GM21576 (cell line): ENCODE measurements around the gene NXPH1.

Source experiments
- ATAC-seq: cut with Tn5 transposase; IDR thresholded peaks from one replicate; pipeline ENCODE4 v1.9.1; 2021; ENCODE audit warnings: mild to moderate bottlenecking, moderate library complexity; ENCODE audit not compliant: unreplicated experiment

NXPH1 gene

GRCh38 chr7:8435590-8436545 is 2.5 kb downstream of the NXPH1 start:
- ATAC-seq: no peak

DNA sequence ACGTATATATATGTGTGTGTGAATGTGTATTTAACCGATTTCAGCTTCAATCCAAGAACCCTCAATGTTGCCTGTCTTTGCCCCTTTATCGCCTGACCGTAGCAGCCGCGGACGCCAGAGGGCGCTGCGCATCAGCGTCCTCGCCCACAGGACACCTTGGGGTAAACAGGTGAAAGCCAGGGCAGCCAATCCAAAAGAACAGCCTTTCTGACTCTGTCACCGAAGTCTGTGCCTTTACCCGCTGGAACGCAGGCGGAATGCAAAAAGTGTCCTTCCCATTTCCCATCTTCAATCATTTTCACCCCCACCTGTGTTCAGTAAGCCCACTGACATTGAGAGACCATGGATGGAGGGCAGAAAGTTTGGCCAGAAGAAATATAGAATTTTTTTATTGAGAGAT is 3.6 kb downstream of the NXPH1 start:
- ATAC-seq: peak; percentile 78

- no peak for ATAC-seq
Measured at GRCh38 chr7:8437606-8438005, 4.2 kb downstream of the NXPH1 start.

DNA sequence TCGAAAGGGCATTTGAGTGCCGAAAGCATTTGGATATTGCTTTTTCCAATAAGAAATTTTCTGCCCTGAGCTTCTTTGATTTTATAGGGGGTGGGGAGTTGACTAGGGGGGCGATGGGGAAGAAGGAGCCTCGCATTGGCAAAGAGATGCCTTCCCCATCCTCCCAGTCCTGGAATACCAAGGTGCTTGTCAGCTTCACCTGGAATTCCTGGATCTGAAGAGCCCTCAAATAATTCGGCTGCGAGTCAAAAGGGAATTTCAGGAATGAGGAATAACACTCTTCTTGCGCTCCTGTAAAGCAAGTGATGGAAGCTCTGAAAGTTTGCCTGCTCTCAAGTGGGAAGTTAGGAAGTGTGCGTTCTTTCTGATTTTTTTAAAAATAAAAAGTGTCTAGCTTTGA is 7.3 kb downstream of the NXPH1 start:
- ATAC-seq: no peak

DNA sequence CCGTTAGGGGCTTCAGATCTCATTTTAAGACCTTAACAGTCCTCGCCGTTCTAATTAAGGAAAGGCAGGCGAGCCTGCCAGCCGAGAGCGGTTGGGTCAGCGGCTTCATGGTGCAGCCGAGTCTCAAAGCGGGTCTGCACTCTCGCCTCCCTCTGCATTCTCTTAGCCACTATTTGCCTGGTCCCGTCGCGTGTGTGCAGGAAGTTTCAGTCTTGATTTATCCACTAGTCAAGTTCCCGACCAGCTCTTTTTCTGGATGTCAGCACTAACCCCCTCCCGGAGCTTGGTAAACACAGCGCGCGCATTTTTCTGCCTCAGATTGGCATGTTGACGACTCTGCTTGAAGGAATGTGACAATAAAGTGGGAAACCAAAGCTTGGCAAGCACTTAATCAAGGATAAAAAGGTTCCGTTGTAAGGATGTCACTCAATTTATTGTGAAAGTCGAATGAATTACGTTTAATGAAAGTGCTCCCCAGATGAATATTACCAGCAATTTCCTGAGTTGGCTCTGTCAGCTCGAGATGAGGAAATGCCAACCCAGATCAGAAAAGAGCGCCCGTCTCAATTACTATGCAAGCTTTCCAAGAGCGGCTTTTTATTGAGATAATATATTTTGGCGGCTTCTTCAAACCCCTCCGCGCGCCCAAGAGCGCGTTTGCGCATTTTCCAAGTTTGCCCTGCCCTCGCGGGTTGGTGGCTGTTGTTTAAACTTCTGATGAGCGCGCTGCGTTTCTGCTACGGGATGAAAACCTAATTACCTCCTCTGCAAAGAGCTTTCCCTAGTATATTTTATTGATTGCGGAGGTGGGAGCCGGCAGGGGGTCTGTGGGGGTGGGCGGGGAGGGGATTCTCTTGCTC is 7.9 kb downstream of the NXPH1 start:
- ATAC-seq: no peak

DNA sequence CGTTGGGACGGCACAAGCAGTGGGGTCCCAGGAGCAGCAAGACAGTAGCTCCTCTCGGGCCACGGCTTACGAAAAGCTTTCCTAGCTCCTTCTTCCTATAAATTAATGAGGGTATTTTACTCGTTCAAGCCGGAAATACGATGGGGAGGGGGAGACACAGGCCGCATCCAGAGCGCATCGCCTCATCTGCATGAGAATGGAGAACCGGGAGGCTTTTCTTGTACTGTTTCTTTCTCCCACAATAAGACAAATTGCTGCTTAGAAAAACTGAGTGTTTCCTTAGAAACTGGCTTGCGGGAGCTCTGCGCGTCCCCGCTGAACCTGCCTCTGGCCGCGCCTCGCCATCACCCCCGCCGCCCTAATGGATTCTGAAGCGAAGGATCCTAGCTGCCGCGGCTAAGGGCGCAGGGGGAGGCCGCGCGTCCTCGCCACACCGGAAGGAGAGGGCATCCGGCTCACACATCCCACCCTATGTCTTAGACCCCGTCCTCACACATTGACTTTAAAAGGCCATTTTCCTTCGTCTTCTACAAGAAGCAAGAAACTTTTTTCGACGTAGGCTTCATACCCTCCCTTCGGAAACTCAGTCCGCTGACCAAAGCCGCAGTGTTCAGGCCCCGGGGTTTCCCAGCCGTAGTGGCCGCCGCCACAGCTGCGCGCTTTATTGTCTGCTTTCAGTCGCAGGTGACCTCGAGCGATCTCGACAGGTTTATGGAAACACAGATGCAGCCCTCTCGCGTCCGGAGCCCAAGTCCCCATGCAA is 8.8 kb downstream of the NXPH1 start:
- ATAC-seq: peak; percentile 14

GRCh38 chr7:8442814-8443304 is 9.4 kb downstream of the NXPH1 start:
- peak; percentile 69 for ATAC-seq

DNA sequence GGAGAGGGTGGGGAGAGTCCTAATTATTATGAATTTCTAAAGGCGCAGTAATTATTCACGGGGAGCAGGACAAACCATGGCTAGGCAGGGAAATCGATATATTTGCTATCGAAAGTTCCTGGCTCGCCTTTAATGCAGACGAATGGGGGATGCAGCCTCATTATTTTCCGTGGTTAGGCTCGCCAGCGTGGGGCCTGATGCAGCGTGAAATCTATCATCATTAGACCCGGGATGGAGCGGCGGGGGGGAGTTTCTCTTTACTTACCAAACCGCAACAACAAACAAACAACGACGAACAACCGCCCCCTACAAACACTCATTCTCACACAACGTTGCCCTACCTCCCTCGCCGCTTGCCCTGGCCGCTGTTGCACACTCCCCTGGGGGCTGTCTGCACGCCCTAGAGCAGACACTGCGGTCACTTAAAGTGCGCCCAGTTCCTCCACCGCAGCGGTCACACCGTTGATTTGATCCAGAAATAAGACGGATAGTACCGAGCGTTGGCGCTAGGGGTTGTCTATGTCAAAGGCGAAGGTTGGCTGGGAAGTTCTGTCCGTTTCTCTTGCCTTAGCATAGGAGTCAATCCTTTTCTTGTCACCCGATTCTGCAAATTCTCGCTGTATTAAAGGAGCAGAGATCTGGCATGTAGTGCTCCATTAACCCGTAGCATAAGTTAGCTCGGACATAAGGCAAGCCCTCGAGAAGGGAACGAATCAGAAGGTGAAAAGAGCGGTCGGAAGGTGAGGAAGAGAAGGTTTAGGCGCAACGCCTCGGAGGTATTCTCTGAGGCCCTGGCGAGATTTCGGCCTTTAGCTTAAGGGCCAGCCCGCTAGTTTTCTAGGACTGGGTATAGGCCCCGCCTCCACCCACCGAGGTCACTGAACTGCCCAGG is 10.4 kb downstream of the NXPH1 start:
- ATAC-seq: no peak

DNA sequence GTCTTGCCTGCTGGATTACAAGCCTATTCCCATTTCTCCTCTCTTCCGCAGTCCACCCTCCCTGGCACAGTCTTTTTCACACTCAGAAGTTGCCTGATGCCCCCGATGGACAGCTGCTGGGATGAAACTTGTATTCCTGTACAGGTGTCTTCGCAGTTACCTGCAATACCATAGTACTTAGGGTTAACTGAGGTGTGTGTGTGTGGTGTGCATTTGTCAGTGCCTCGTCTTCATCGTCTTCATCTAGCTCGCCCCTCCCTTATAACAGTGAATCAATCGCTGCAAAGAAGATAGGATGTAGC is 11.0 kb downstream of the NXPH1 start:
- no peak for ATAC-seq

DNA sequence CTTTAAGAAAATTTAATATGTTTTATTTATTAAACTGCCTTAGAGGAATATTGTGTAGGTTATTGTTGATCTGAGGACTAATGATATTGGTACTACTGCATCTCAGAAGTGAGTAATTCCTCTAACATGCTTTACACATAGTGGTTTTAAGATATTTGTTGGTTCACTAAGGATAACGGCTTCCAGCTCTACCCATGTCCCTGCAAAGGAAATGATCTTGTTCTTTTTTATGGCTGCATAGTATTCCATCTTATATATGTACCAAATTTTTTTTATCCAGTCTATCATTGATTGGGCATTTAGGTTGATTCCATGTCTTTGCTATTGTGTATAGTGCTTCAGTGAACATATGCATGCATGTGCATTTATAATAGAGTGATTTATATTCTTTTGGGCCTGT is 20.1 kb downstream of the NXPH1 start:
- ATAC-seq: no peak

DNA sequence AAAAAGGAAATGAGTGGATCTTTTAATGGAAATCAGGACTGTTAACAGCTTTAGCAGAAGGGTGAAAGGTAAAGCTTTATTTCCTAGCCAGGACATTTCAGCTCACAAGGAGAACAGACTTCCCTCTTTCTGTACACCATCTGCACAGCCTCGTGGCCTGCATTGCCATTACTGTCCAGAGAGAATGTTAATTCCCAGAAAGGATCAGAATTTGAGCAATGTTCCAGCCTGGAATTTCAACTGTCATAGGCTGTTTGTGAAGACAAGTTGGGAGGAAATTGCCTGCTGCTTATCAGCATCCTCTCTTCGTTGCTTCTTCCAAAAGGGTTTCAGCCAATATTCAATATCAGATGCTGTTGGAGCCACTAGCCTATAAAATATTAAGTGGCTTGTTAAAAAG is 22.0 kb downstream of the NXPH1 start:
- ATAC-seq: no peak

- ATAC-seq: no peak
Measured at GRCh38 chr7:8462309-8462708, 28.9 kb downstream of the NXPH1 start.

DNA sequence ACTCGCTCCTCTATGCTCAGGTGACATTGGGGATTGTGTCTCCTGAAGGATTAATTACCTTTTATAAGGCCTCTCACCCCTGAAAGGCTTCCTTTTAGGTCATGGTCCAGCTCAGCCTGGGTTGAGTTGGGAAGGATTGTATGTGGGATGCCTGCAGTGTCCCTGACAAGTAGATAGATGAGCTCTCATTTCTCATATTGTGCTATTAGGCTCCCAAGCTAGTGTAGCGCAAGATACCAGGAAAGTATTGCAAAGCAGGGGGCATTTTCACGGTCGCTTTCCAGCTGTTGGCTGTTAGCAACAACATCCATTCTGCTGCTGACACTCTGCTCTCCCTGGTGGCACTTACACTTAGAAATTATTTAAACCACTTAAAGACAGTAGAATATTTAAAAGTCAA is 31.9 kb downstream of the NXPH1 start:
- ATAC-seq: no peak

DNA sequence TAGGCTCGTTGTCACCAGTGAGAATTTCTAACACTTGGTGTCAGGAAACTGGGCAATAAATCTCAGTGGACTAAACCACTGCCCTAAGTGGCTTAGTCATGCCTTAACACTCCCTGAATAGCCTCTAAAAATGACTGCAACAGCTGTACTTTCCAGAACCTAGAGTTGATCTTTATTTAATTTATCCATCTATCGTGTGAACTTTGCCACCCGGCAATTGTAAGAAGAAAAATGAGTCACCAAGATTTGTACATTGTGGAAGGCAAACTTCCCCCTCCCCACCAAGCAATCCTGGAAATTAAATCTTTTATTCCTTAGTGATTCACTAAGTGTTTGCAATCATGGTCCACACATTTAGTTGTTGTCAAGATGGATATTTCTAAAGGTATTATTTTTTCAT is 47.1 kb downstream of the NXPH1 start:
- ATAC-seq: no peak

DNA sequence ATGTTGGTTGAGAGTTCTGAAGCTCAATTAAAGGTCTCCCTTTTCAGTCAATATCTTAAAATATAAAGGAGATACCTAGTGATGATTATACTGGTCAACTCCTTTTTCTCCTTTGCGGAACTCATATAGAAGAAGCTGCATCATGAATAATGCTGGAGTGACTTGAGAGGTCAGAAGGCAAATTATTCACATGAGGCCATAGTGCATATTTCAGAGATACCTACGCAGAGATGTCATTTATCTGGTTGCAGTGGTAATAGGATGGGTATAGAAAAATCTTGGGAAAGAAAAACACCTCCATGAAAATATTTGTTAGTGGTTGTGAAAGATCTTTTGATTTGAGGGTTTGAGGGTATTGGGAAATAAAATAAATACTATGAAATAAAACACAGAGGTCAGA is 47.7 kb downstream of the NXPH1 start:
- no peak for ATAC-seq

DNA sequence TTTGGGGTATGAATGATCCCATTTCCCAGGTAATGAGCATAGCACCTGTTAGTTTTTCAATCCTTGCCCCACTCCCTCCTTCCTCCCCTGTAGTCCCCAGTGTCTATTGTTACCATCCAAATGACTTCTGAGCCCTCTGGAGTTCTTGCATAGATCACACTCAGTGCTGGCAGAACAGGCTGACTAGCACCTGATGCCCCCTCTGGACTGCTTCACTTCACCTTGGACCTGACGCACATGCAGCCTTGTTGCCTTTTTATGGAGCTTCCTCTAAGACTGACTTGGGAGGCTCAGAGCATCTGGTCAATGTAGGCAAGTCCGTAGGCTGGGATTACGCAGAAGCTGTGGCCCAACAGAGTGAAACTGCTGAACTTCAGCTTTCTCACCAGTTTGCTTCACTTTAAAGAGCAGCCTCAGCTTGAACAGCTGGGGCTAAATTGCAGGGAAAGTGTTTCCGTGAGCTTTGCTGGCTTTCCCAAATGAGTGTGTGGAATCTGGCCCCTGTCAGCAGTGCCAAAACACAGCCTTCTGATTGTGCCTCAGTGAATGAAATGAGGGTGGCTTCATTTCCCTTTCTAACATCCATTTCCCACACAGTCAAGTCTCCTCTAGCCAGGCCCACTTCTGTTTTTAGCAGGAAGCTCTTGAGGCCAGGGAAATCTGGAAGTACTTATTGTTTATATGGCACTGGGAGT is 48.5 kb downstream of the NXPH1 start:
- no peak for ATAC-seq

DNA sequence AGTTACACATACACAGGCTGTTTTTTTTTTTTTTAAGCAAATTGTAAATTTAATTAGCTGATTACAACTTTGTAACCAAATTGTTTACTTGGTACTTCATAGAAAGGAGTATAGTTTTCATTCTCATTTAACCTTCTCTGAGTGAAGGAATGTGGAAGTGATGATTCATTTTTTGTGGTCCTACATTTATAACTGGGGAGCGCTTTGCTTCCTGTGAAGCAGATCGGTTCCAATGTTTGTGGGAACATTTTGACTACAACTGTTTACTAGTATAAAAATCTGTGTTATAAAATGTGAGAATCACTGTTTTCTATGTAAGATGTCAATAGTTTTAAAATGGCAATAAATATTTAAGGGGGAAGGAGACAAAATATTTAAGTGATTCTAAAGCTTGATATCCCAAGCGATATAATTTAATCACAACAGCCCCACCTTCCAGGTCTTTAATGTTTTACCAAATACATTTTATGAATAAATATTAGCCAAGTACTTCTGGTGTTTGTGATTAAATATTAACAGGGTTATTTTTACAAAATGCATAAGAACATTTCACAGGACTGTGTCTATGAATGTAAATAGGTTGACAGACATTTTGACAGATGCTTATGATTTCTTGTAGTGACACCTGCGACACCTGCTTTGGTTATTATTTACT is 57.1 kb downstream of the NXPH1 start:
- no peak for ATAC-seq

GRCh38 chr7:8491106-8491505 is 57.7 kb downstream of the NXPH1 start:
- no peak for ATAC-seq
